IPS-NIHi7 (cell line): ENCODE results near the gene RASA3.
A peak's percentile ranks its signal among the peaks of the same experiment; 100 is the strongest.
"Not testable (repeated sequence)": the region's sequence is repeated elsewhere in the genome, so short reads cannot be mapped to it uniquely, and the experiment has no call there.

Experiments used
- DNase-seq: peaks from one replicate; pipeline ENCODE4 v3.0.0; 2012; ENCODE audit warnings: mixed read lengths; ENCODE audit errors: extremely low spot score

Gene RASA3

DNA sequence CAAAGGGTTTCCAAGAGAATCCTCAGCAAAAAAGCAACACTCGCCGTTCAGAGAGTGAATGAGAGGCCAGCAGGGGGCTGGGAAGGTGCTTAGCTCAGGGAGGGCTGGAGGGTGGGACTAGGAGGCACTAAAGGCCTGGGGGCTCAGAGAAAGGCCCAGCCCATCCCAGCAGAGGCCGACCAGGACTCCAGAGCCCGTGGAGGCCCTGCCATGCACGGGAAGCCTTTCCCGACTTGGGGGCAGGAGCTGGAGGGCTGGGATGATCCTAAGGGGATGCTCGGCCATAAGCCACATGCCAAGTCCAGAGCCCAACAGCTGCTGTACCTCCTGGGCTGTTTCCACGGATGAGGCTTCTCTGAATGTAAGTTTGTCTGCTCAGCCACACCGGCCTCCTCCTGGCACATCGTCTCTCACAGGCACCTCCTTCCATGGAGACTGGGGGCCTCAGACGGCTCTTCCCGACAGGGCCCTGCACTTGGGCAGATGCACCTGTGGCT lies 19.5 kb downstream of the RASA3 start:
- DNase-seq, result no peak

DNA sequence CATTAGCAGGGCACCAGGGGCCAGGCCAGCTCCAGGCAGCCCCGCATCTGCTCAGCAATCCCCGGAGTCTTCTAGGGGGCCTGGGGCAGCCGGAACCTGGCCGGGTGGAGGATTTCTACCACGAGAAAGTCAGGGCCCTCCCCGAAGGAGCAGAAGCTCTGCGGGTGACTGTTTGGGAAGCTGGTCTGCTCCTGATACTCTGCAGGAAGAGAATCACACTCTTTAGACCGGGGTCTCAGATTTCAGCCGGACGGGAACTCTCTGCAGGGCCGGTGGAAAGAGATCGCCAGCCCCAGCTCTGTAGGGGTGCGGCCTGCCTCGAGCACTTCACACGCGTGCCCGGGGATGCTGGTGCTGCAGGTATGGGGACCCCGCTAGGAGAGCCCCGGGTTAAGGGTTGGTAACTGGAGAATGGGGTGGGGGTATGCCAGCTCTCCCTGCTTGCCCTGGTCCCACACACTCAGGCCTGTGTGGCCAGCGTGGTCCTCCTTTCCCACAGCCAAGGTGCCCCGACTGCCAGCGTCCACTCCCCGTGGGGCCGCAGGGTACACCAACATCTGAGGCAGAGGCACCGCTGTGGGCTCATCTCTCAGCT lies 20.1 kb downstream of the RASA3 start:
- no peak for DNase-seq

DNA sequence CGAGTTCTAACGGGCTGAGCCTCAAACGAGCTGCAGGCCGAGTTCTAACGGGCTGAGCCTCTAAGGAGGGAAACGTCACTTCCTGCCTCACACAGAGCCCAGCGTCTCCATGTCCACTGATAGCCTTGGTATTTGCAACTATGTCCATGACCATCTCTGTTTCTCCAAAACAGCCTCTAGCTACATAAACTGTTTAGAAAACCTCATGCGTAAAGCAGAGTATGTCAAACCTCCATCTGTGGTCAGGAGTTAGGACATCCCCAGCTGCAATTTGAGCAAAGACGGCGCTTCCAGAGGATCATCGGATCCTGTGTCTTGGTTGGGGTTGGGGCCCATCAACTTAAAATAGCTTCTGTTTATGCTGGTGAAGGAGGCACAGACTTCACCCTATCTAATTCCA lies 20.8 kb downstream of the RASA3 start:
- DNase-seq, result no peak

DNA sequence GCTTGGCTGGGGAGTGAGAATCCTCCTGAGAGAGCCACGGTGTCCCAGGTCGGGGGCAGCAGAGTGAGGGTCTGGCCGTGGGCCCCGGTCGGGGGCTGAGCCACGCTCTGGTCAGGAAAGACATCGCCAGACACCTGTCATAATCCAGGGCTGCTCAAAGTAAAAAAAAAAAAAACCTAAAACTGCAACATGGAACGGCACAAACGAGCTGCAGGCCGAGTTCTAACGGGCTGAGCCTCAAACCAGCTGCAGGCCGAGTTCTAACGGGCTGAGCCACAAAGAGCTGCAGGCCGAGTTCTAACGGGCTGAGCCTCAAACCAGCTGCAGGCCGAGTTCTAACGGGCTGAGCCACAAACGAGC lies 21.6 kb downstream of the RASA3 start:
- not testable (repeated sequence) for DNase-seq

DNA sequence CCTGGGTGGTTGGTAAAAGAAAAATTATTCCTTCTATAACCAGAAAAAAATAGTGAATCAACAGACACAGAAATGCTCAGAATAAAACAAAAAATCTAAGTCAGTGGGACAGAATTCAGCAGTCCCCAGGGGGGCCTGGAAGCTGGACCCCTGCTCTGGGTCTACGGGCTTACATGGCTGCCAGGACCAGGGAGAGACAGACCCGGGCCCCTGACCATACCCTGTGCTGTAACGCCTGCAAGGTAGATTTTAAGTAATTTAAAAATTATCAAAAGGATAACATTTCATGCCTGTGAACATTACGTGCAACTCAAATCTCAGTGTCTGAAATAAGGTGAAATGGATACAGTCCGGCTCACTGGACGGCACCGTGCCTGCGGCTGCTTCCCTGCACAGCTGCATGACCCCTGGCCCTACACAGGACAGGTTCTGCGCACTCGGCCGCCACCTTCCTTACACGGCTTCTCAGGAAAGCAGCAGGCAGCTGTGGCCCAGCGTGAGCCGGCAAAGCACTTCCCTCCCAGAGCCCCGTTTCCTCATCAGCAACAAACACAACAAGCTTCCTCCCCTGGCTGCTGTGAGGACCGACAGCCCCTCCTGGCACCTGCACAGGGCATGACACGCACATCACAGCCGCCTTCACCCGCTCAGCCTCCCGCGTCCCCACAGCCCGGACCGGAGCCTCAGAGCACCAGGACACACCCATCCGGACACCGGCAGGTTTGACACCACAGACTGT lies 22.2 kb downstream of the RASA3 start:
- peak; percentile 56 for DNase-seq

DNA sequence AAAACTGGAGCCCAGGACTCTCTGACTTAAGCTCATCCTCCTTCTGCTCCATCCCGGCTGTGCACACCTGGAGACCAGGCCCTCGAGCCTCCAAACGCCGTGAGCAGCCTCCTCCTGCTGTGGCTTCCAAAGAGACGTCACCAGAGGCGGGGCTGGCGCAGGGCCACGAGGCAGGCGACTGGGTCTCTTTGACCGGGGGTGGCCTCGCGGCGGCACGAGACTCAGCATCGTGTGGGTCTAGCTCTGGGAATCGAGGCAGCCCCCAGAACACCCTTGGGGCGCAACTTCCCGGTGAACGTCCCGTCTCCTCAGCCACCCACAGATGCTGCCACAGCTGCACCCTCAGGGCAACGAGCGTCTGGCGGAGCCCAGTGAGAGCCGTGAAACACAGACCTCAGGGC lies 22.8 kb downstream of the RASA3 start:
- DNase-seq, result no peak

DNA sequence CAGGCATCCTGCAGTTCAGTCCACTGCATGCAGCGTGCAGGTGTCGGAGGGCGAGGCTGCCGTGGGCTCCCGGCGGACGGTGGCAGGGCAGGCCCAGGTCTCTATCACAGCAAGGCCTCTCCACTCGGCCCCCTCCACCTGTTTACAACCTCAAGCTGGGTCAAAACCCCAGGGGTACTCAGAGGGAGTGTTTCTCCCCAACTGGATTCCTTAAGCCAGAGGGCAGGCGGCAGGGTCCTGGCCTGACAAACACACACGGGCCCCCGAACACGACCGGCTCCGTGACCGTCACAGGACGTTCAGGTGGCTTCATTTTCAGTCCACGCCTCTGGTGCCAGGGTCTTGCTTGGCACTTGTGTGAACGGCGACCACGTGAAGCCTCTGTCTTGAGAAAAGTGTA lies 23.5 kb downstream of the RASA3 start:
- no peak for DNase-seq

DNA sequence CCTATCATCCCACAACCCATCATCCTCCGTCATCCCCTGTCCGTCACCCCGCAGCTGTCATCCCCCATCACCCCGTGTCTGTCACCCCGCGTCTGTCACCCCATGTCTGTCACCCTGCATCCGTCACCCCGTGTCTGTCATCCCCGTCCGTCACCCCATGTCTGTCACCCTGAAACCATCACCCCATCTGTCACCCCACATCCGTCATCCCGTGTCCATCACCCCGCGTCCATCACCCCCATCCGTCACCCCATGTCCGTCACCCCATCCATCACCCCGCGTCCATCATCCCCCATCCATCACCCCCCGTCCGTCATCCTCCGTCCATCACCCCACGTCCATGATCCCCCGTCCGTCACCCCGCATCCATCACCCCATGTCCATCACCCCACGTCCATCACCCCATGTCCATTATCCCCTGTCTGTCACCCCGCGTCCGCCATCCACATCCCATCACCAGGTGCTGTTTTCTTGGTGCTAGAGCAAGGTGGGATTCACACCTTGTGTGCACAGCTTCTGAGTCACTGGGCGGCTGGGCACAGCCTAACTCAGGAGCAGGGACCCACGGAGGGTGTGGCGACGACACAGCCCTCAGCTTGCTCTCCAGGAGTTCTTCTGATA lies 24.2 kb downstream of the RASA3 start:
- no peak for DNase-seq

DNA sequence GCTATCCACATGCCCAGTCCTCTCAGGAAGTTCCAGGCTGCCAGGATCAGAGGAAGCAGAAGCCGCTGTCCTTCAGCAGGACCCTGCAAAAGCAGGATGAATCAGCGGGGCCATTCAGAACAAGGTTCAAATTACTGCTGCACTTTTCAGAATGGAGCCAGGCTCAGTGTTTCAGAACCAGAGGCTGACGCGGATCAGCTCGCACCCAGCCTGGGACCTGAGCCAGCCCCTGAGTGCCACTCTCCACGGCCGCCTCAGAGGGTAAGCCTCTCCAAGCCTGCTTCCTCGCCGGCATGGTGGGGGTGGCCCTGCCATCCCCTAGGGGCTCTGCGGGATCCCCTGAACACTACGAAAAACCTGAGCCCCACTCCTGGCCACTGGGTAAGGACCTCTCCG lies 24.7 kb downstream of the RASA3 start:
- DNase-seq, result no peak

DNA sequence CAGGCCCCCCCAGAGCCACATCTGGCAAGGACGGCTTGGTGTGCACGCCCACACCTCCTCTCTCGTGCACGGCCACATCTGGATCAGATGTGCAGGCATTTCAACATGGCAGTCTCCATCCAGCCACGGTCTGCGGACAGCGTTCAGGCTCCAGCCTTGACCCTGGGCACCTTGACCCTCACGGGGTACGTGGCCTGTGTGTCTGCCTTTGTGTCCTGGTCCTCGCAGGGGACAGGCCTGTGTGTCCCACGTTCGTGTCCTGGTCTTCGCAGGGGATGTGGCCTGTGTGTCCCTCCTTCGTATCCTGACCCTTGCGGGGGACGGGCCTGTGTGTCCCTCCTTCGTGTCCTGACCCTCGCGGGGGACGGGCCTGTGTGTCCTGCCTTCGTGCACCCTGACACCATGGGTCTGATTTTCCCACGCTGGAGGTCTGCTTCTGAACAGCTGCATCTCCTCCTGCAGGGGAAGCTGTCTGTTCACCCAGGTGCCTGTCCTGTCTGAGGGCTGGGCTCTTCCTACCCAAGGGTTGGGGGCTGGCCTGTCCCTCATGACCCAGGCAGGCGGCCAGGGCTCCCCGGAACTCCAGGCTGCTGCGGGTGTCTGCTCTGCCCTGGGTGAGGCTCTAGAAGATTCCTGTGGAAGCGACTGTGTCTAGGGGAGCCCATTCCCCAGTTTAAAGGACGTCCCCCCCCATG lies 25.3 kb downstream of the RASA3 start:
- DNase-seq, result no peak

DNA sequence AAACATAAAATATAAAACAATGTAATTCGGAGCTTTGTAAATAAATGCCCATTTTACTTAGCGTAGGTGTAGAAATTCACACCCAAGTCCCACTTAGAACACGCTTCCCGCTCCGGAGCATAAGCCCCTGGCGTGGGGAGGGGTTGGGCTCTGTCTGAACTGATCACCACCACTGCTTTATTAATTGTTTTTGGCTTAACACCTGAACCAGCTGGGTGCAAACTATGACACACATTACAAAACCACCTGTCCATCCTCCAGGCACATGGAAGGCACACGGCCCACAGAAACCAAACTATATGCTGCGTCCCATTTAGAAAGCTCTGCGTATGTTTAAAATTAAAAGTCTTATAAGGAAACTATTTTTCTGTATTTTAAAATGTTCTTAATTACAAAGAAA lies 25.9 kb downstream of the RASA3 start:
- DNase-seq, result no peak

DNA sequence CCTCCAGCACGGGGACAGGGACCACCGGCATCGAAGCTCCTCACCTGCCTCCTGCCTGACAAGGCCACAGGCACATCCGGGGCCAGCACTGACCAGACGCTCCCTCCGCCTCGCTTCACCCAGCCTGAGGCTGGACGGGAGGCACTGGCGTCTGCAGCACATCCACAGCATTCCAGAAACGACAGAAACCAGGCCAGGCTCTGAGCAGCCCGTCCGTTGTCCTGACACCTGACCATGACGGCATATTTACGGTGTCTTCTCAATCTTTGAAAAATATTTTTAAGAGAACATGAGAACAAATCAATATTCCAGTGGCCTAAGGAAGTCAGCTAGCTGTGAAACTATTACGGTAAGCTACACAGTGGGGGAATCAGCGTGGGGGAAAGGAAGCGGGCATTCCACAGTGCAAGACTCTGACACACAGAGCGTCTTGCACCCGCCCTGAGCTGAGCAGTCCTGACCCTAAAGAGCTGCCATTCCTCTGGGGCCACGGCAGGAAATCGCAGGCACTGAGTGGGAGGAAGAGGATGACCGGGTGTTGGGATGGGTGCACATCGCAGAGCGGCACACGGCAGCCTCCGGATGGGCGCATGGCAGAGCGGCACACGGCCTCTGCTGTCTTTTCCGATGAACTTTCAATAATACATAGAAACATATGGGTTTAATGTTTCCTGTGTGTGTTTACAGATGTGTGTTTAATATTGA lies 26.8 kb downstream of the RASA3 start:
- no peak for DNase-seq

DNA sequence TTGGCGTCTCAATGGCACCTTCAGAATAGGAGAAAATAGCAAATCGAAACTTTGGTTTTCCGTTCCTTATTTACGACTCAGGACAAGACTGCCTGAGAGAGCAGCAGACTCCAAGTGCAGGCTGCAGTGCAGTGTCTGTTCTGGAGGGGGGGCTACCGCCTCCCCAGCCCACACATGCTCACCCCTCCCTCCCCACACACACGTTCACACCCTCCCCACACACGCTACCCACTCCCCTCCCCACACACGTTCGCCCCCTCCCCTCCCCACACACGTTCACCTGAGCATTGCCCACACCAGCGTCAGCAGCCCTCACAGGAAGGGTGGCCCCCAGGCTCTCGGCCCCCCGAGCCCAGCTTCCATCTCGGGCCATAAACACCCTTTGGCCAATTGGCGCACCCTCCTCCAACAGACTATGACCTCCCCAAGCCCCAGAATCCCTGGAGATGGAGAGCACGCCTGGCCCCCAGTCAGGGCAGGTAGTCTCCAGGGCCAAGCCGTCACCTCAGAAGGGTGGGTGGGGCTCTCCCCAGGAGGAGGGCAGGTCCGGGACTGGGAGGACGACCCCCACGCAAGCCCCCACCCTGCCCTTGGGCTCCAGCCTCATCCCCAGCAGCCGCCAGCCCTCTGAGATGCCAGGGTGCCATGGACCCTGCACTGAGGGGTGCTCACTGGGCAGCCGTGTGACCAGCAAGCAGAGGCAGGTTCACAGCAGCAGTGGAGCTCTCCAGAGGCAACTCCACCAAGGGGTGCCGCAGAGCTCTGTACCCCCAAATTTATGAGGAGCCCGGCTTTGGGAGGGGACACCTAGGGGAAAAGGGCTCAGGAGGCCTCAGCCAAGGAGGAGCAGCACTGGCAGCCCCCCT lies 27.5 kb downstream of the RASA3 start:
- no peak for DNase-seq

DNA sequence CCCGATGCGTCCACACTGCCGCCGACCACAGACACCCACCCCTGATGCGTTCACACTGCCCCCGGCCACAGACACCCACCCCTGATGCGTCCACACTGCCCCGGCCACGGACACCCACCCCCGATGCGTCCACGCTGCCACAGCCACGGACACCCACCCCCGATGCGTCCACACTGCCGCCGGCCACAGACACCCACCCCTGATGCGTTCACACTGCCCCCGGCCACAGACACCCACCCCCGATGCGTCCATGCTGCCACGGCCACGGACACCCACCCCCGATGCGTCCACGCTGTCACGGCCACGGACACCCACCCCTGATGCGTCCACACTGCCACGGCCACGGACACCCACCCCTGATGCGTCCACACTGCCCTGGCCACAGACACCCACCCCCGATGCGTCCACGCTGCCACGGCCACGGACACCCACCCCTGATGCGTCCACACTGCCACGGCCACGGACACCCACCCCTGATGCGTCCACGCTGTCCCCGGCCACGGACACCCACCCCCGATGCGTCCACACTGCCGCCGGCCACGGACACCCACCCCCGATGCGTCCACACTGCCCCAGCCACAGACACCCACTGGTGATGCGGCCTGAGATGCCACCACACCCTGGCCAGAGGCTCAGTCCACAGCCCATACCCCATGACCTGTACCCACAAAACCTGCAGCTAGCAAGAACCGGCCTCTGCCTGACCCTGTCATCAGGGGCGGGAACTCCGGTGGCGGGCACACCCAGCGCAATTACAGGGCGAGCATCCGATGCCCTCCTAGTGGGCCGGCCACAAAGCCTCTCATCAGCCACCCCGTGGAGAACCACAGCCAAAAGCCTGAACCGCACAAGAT lies 28.4 kb downstream of the RASA3 start:
- no peak for DNase-seq

DNA sequence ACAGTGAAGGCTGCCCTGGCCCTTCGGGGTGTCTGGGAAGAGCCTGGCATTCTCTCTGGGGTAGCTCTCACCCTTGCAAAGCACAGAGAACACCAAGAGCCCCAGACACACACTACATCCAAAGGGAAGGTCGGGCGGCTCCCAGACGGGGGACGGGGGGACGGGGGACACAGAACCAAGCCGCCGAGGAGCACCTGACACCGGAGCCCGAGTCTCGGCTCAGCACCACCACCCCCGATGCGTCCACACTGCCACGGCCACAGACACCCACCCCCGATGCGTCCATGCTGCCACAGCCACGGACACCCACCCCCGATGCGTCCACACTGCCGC lies 29.2 kb downstream of the RASA3 start:
- DNase-seq, result not testable (repeated sequence)

DNA sequence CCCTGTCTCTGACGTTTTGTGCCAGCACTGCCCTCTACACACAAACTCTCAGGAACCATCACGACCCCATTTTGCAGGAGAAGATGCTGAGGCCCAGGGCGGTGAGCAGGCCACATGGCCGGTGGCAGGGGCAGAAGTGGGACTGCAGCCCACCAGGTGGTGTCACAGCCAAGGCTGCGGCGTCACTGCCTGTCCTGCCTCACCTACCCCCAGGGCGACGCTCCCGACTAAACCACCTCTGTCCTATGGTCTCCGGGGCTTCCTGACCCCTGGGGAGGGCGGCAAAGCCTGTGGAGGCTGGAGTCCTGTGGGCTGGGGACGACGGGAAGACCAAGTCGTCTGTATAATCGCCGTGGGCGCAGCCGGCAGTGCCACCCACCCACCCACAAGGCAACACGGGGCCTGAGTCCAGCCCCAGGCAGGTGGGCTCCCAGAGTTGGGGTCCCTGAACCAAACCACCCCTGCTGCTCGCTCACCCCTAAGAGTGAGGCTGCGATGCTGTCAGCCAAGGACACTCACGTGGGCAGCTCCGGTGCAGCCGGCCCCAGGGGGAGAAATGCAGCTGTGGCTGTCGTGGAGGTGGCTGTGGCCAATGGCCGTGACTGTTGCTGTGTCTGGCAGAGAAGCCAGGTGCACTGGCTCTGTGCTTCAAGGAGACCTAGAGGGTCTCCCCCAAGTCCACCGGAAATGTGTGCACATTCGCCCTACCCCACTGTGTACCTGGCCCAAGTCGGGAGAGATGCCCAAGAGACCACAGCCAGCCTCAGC lies 29.7 kb downstream of the RASA3 start:
- DNase-seq, result no peak

DNA sequence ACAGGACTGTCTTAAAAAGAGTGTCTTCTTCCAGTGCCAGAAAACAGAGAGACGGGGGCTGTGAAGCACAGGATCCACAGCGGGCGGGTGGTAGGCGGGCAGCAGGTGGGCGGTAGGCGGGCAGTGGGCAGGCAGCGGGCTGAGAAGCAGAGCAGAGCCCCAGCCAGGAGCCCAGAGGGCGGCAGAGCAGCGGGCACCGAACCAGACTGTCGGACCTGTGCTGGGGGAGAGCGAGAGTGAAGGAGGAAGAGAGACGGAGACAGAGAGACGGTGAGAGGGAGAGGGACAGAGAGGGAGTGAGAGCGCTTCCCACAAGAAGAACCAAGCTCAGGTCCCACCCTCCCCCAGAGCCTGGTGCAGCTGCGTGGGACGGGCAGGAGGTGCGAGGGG lies 30.3 kb downstream of the RASA3 start:
- DNase-seq, result no peak

DNA sequence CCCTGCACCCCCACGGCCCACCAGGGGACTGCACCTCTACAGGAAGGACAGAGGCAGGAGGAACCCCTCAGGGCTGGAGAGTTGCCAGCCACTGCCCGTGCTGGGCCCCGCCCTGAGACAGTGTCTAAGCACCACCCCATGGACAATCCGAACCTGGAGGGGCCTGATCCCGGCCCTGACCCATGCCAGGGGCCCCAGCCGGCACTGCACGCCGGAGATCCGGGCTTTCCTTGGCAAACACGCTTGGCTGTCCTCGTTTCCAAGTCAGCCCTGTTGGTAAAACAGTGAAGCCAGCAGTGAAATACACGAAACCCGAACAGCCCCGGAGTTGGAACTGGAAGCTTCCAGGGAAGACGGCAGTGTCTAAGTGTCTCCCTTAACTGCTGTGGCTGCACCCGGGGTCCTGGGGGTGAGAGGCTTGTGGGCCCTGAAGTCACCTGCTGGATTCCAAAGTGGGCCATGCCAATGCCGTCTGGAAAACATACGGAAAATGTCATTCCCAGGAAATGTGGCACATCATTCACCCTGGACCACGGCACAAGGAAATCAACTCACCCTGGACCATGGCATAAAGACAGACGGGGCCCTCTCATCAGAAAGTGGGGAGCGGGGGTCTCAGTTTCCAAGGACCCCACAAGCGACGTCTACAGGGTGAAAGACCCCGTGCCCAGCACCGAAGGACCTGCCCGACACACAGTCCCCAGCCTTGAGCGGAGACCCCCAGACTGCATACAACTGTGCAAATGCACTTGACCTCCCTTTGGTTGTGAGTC lies 30.9 kb downstream of the RASA3 start:
- DNase-seq, result no peak
